Neuron (in vitro differentiated cells): ENCODE results near the gene CES3.
"Not testable (repeated sequence)": the region's sequence is repeated elsewhere in the genome, so short reads cannot be mapped to it uniquely, and the experiment has no call there.

Experiments used
- H2AFZ ChIP-seq: one replicate; pipeline ENCODE4 v1.6.1; 2013; ENCODE audit warnings: low read depth, mild to moderate bottlenecking, inconsistent platforms, low read length, moderate library complexity
- H3K27me3 ChIP-seq: one replicate; pipeline ENCODE4 v1.6.1; 2013; ENCODE audit warnings: low read length; ENCODE audit not compliant: insufficient read depth
- H3K36me3 ChIP-seq: one replicate; pipeline ENCODE4 v1.6.1; 2013; ENCODE audit warnings: low read length; ENCODE audit not compliant: insufficient read depth
- H3K4me1 ChIP-seq: one replicate; pipeline ENCODE4 v1.6.1; 2013; ENCODE audit warnings: low read length; ENCODE audit not compliant: insufficient read depth
- H3K4me3 ChIP-seq: 2 replicates; pipeline ENCODE4 v1.5.1; 2013; ENCODE audit warnings: mild to moderate bottlenecking, low read length, moderate library complexity
- H3K9me3 ChIP-seq: one replicate; pipeline ENCODE4 v1.6.1; 2013; ENCODE audit warnings: low read length

CES3 gene

GRCh38 chr16:66954097-66954659, 6.9 kb upstream of the CES3 start:
- Histone ChIP-seq H2AFZ (no peak overlapping the region), H3K4me3 (no peak overlapping the region), H3K9me3 (no peaks in the 10 kb centered on the region), H3K27me3 (peaks cover 4% of the 10 kb centered on the region), H3K4me1 (no peaks in the 10 kb centered on the region), H3K36me3 (no peaks in the 10 kb centered on the region)

- H3K4me3 ChIP-seq, H3K36me3 ChIP-seq, H2AFZ ChIP-seq, H3K4me1 ChIP-seq, H3K27me3 ChIP-seq, H3K9me3 ChIP-seq: not testable (repeated sequence)
Measured at GRCh38 chr16:66955363-66956153, 5.5 kb upstream of the CES3 start.

DNA sequence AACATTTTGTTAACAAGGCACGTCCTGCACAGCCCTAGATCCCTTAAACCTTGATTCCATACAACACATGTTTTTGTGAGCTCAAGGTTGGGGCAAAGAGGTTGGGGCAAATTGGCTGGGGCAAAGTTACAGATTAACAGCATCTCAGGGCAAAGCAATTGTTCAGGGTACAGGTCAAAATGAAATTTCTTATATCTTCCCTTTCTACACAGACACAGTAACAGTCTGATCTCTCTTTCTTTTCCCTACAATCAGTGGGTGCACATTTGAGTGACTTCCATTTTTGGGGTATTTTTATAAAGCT, 5.0 kb upstream of the CES3 start:
- not testable (repeated sequence) for H3K27me3 ChIP-seq, H3K9me3 ChIP-seq, H2AFZ ChIP-seq, H3K4me1 ChIP-seq, H3K36me3 ChIP-seq, H3K4me3 ChIP-seq

DNA sequence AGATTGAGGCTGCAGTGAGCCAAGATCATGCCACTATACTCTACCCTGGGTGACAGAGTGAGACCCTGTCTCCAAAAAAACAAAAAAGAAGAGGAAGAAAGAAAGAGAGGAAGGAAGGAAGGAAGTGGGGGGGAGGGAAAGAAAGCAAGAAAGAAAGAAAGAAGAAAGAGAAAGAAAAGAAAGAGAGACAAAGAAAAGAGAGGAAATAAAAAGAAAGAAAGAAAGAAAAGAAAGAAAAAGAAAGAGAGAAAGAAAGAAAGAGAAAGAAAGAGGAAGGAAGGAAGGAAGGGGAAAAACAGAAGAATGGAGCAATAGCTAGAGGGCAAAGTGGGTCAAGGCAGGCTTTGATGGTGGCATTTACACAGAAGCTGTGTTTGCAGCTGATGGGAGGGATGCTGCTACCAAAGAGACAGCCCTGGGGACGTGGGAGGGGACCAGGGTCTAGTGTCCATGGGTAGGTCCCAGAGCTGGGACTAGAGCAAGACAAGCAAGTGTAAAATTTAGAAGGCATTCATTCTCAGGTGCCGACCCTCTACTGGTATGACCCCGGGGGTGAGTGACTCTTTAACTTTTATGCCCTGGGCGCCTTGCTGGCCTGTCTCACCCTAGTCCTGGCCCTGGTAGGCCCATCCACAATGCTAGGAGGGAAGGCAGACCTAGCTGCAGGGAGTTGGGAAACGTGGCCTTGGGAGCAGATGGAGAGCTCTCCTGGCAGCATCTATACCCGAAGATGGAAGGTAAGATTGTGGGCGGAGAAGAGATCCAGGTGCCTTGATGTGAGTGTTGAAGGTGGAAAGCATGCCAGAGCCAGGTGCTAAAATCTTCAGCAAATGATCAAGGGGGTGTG, 2.0 kb upstream of the CES3 start:
- H3K36me3 ChIP-seq = no peaks in the 10 kb centered on the region
- no peaks in the 10 kb centered on the region for H3K27me3 ChIP-seq
- H3K4me1 ChIP-seq = no peaks in the 10 kb centered on the region
- no peak overlapping the region for H2AFZ ChIP-seq
- H3K4me3 ChIP-seq = no peak overlapping the region
- no peaks in the 10 kb centered on the region for H3K9me3 ChIP-seq

DNA sequence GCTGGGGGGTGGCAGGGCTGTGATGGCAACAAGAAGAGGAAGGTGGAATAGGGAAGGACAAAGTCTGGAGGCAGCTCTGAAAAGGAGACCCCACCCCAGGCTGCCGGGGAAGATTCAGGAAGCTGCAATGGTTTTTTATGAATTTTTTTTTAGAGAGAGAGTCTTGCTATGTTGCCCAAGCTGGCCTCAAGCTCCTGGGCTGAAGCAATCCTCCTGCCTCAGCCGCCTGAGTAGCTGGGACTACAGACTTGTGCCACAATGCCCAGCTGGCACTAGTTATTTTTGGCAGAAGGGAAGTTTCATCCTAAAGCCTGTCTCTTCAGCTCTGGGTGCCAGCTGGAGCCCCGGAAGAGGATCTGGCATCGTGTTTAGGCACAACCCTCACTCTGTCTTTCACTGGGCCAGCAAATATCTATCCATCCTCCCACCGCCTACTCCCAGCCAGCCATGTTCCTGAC, 1.3 kb upstream of the CES3 start:
- H3K4me1 ChIP-seq = no peaks in the 10 kb centered on the region

GRCh38 chr16:66960270-66960669, 796 bp upstream of the CES3 start:
- Histone ChIP-seq H3K27me3 (no peaks in the 10 kb centered on the region), H3K9me3 (no peaks in the 10 kb centered on the region), H2AFZ (no peak overlapping the region), H3K4me3 (no peak overlapping the region), H3K4me1 (no peaks in the 10 kb centered on the region), H3K36me3 (no peaks in the 10 kb centered on the region)

More for the DNA sequence above, 1.3 kb upstream of the CES3 start:
- Histone ChIP-seq H3K27me3 (no peaks in the 10 kb centered on the region), H3K36me3 (no peaks in the 10 kb centered on the region), H3K4me3 (no peak overlapping the region), H3K9me3 (no peaks in the 10 kb centered on the region), H2AFZ (no peak overlapping the region)

DNA sequence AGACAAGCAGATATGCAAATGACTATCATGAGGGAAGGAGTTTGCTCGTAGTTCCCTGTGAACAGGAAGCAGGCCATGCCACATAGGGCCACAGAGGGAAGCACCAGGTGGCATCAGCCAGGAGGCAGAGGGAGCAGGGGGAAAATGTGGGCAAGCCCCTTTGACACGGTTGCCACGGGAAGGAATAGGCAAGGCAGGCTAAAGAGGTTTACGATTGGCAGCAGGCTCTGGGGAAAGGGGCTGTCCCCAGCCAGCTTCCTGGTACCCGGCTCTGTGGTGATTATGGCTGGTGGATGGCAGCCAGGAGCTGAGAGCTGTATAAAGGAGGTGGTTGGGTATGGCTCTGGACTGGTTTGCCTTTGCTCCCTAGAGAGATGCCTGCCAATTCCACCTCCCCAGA, 848 bp downstream of the CES3 start:
- no peaks in the 10 kb centered on the region for H3K9me3 ChIP-seq
- H2AFZ ChIP-seq = no peak overlapping the region
- H3K36me3 ChIP-seq = no peaks in the 10 kb centered on the region
- H3K27me3 ChIP-seq = no peaks in the 10 kb centered on the region
- H3K4me3 ChIP-seq = no peak overlapping the region
- H3K4me1 ChIP-seq = no peaks in the 10 kb centered on the region

GRCh38 chr16:66964049-66964448, 3.0 kb downstream of the CES3 start:
- H3K4me3 ChIP-seq = no peak overlapping the region
- H3K36me3 ChIP-seq = no peaks in the 10 kb centered on the region
- H3K9me3 ChIP-seq = no peaks in the 10 kb centered on the region
- no peak overlapping the region for H2AFZ ChIP-seq
- no peaks in the 10 kb centered on the region for H3K27me3 ChIP-seq
- H3K4me1 ChIP-seq = no peaks in the 10 kb centered on the region

DNA sequence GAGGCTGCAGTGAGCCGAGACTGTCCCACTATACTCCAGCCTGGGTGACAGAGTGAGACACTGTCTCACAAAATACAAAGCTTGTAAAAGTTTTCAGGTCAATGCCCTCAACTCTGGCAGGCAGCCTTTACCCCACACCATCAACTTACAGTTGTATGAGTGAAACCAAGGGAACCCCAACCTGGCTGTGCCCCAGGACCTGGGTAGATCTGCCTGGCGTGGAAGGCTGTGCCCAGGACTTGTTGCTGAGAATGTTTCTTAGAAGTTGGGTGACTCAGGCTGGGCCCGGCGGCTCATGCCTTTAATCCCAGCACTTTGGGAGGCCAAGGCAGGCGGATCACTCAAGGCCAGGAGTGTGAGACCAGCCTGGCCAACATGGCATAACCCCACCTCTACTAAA, 7.8 kb downstream of the CES3 start:
- Histone ChIP-seq H3K4me3 (no peak overlapping the region), H3K9me3 (no peaks in the 10 kb centered on the region), H3K36me3 (no peaks in the 10 kb centered on the region), H2AFZ (no peak overlapping the region), H3K27me3 (no peaks in the 10 kb centered on the region), H3K4me1 (no peaks in the 10 kb centered on the region)

DNA sequence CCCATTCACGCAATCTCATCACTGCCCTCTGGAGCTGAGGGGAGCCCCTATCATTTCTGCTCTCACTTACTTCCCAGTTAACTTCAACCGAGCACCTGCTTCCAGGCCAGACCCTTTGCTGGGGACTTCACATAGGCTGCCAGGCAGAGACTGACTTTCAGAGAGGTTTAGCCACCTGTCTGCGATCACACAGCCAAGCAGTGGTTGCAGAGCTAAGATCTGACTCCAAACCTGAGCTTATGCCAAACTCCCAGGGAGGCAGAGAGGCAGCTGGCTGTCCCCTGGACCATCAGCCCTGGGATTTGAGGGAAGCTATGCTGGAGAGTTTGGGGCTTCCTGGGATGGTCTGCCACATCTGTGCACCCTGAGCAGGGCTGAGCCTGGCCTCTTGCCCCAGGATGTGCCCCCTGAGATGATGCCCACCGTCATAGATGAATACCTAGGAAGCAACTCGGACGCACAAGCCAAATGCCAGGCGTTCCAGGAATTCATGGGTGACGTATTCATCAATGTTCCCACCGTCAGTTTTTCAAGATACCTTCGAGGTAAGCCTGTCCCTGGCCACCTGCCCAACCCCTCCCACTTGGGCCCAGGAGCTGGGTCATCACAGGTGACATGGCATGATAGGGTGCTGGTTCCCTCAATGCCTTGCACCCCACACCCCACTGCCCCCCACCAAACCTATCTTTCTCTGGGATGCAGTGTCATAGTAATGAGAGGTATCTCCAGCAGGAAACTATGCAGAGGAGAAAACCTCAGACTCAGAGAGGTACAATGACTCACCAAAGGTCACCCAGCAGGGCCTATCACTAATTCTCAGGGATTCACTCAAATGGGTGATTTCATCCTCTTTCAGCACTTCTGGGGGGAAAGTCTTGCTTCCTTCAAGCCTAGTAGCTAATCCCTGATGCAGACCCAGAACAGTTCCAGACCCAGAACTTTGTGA, 10.0 kb downstream of the CES3 start:
- Histone ChIP-seq H3K4me3 (no peak overlapping the region), H2AFZ (no peak overlapping the region), H3K4me1 (no peaks in the 10 kb centered on the region), H3K9me3 (no peaks in the 10 kb centered on the region), H3K27me3 (no peaks in the 10 kb centered on the region), H3K36me3 (no peaks in the 10 kb centered on the region)

GRCh38 chr16:66972983-66973382, 11.9 kb downstream of the CES3 start:
- no peaks in the 10 kb centered on the region for H3K27me3 ChIP-seq
- no peaks in the 10 kb centered on the region for H3K9me3 ChIP-seq
- H2AFZ ChIP-seq = no peak overlapping the region
- no peak overlapping the region for H3K4me3 ChIP-seq
- H3K4me1 ChIP-seq = no peaks in the 10 kb centered on the region
- H3K36me3 ChIP-seq = no peaks in the 10 kb centered on the region

DNA sequence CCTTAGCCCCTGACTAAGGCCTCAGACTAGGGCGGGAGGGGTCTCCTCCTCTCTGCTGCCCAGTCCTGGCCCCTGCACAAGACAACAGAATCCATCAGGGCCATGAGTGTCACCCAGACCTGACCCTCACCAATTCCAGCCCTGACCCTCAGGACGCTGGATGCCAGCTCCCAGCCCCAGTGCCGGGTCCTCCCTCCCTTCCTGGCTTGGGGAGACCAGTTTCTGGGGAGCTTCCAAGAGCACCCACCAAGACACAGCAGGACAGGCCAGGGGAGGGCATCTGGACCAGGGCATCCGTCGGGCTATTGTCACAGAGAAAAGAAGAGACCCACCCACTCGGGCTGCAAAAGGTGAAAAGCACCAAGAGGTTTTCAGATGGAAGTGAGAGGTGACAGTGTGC, 12.7 kb downstream of the CES3 start:
- Histone ChIP-seq H2AFZ (no peak overlapping the region), H3K4me3 (no peak overlapping the region), H3K4me1 (no peaks in the 10 kb centered on the region), H3K27me3 (no peaks in the 10 kb centered on the region), H3K9me3 (no peaks in the 10 kb centered on the region), H3K36me3 (no peaks in the 10 kb centered on the region)
